H9 (cell line): ENCODE results near the gene CTSE. TPM values are rescaled to one million over a fixed set of nuclear protein-coding genes. Genes with fewer than 3 reads are reported as not detected.

ENCODE experiments used
- DNase-seq: peaks from one replicate; pipeline ENCODE4 v3.0.0-alpha.2; 2017
- H2AFZ ChIP-seq: one replicate; pipeline ENCODE4 v1.6.1; 2013; ENCODE audit warnings: mild to moderate bottlenecking, low read length, control low read depth, moderate library complexity
- H2AK5ac ChIP-seq: 2 replicates; pipeline ENCODE4 v1.6.1; 2013; ENCODE audit warnings: low read length, control low read depth, mixed read lengths; ENCODE audit not compliant: insufficient read length
- H2BK120ac ChIP-seq: one replicate; pipeline ENCODE4 v1.6.1; 2013; ENCODE audit warnings: low read depth, mild to moderate bottlenecking, low read length, control low read depth, inconsistent platforms; ENCODE audit not compliant: poor library complexity, severe bottlenecking
- H2BK12ac ChIP-seq: 2 replicates; pipeline ENCODE4 v1.6.1; 2013; ENCODE audit warnings: low read length, control low read depth, mixed read lengths, low read depth; ENCODE audit not compliant: insufficient read length
- H2BK15ac ChIP-seq: 2 replicates; pipeline ENCODE4 v1.6.1; 2013; ENCODE audit warnings: low read depth, low read length, control low read depth
- H2BK20ac ChIP-seq: one replicate; pipeline ENCODE4 v1.6.1; 2013; ENCODE audit warnings: low read depth, mild to moderate bottlenecking, low read length, control low read depth, inconsistent platforms; ENCODE audit not compliant: poor library complexity, severe bottlenecking
- H2BK5ac ChIP-seq: 2 replicates; pipeline ENCODE4 v1.6.1; 2013; ENCODE audit warnings: low read length, control low read depth, mixed read lengths; ENCODE audit not compliant: insufficient read length
- H3K14ac ChIP-seq: 2 replicates; pipeline ENCODE4 v1.6.1; 2013; ENCODE audit warnings: low read length, control low read depth; ENCODE audit not compliant: insufficient read depth
- H3K18ac ChIP-seq: 2 replicates; pipeline ENCODE4 v1.6.1; 2013; ENCODE audit warnings: low read depth, mild to moderate bottlenecking, mixed read lengths, low read length, control low read depth; ENCODE audit not compliant: insufficient read length
- H3K23ac ChIP-seq: 2 replicates; pipeline ENCODE4 v1.6.1; 2013; ENCODE audit warnings: low read length, control low read depth, mixed read lengths, low read depth; ENCODE audit not compliant: insufficient read length
- H3K23me2 ChIP-seq: 2 replicates; pipeline ENCODE4 v1.6.1; 2013; ENCODE audit warnings: low read depth, mild to moderate bottlenecking, mixed read lengths, low read length, control low read depth; ENCODE audit not compliant: insufficient read length, poor library complexity, severe bottlenecking
- H3K27ac ChIP-seq: 2 replicates; pipeline ENCODE4 v1.5.1; 2013; ENCODE audit warnings: low read length, control low read depth, mixed read lengths, low read depth; ENCODE audit not compliant: insufficient read length
- H3K27me3 ChIP-seq: 2 replicates; pipeline ENCODE4 v1.6.1; 2013; ENCODE audit warnings: low read length, control low read depth, inconsistent platforms; ENCODE audit not compliant: insufficient read depth
- H3K4ac ChIP-seq: 2 replicates; pipeline ENCODE4 v1.6.1; 2013; ENCODE audit warnings: low read depth, mild to moderate bottlenecking, control low read depth, inconsistent platforms, low read length, moderate library complexity
- H3K4me1 ChIP-seq: 2 replicates; pipeline ENCODE4 v1.6.1; 2013; ENCODE audit warnings: low read length, control low read depth, inconsistent platforms; ENCODE audit not compliant: insufficient read depth
- H3K4me2 ChIP-seq: 2 replicates; pipeline ENCODE4 v1.6.1; 2013; ENCODE audit warnings: low read length, control low read depth, mixed read lengths; ENCODE audit not compliant: insufficient read length, insufficient read depth
- H3K56ac ChIP-seq: 2 replicates; pipeline ENCODE4 v1.6.1; 2013; ENCODE audit warnings: low read depth, mild to moderate bottlenecking, mixed read lengths, low read length, control low read depth; ENCODE audit not compliant: insufficient read length
- H3K79me1 ChIP-seq: 2 replicates; pipeline ENCODE4 v1.6.1; 2013; ENCODE audit warnings: low read depth, mild to moderate bottlenecking, moderate library complexity, low read length, control low read depth, inconsistent platforms; ENCODE audit not compliant: insufficient read depth, poor library complexity, severe bottlenecking
- H3K79me2 ChIP-seq: 2 replicates; pipeline ENCODE4 v1.6.1; 2013; ENCODE audit warnings: low read length, control low read depth, inconsistent platforms; ENCODE audit not compliant: insufficient read depth
- H3K9ac ChIP-seq: 2 replicates; pipeline ENCODE4 v1.6.1; 2013; ENCODE audit warnings: low read length, control low read depth, mixed read lengths; ENCODE audit not compliant: insufficient read length; ENCODE audit errors: extremely low read depth
- H3K9me3 ChIP-seq: one replicate; pipeline ENCODE4 v1.6.1; 2013; ENCODE audit warnings: low read depth, low read length, inconsistent platforms; ENCODE audit not compliant: control insufficient read depth
- H3T11ph ChIP-seq: one replicate; pipeline ENCODE4 v1.6.1; 2013; ENCODE audit warnings: mild to moderate bottlenecking, low read length, control low read depth, inconsistent platforms
- H4K20me1 ChIP-seq: one replicate; pipeline ENCODE4 v1.6.1; 2013; ENCODE audit not compliant: control insufficient read depth, insufficient read length, insufficient read depth
- H4K5ac ChIP-seq: 2 replicates; pipeline ENCODE4 v1.6.1; 2013; ENCODE audit warnings: low read depth, mild to moderate bottlenecking, mixed read lengths, low read length, control low read depth; ENCODE audit not compliant: insufficient read length
- H4K8ac ChIP-seq: replicated peaks from 2 replicates; pipeline ENCODE4 v1.6.1; 2013; ENCODE audit warnings: low read length, control low read depth, mixed read lengths, low read depth; ENCODE audit not compliant: insufficient read length
- H4K91ac ChIP-seq: 2 replicates; pipeline ENCODE4 v1.6.1; 2013; ENCODE audit warnings: low read depth, mild to moderate bottlenecking, moderate library complexity, mixed read lengths, low read length, control low read depth; ENCODE audit not compliant: insufficient read length
- H3K27ac Mint-ChIP-seq, 3 experiments: 2 replicates in 2 of 3; 3 replicates in 1 of 3; pipeline ENCODE4 v1.8.0; 2020 to 2021; ENCODE audit warnings: mixed read lengths in 3 of 3, mild to moderate bottlenecking in 1 of 3, moderate library complexity in 1 of 3
- H3K27me3 Mint-ChIP-seq: 2 replicates; pipeline ENCODE4 v1.8.0; 2021; ENCODE audit warnings: low read depth, mild to moderate bottlenecking, moderate library complexity, mixed read lengths
- H3K36me3 Mint-ChIP-seq, 3 experiments: 2 replicates in 2 of 3; 3 replicates in 1 of 3; pipeline ENCODE4 v1.8.0; 2020 to 2021; ENCODE audit warnings: low read depth in 3 of 3, mixed read lengths in 3 of 3; ENCODE audit not compliant: insufficient read depth in 1 of 3
- H3K4me1 Mint-ChIP-seq, 2 experiments: 2 replicates each; pipeline ENCODE4 v1.8.0; 2020; ENCODE audit warnings: mixed read lengths in 2 of 2
- H3K4me3 Mint-ChIP-seq, 2 experiments: 2 replicates in 1 of 2; 3 replicates in 1 of 2; pipeline ENCODE4 v1.8.0; 2020 to 2021; ENCODE audit warnings: mild to moderate bottlenecking in 2 of 2, mixed read lengths in 2 of 2, moderate library complexity in 1 of 2
- H3K9me3 Mint-ChIP-seq, 2 experiments: 2 replicates in 1 of 2; 3 replicates in 1 of 2; pipeline ENCODE4 v1.8.0; 2020; ENCODE audit warnings: mild to moderate bottlenecking in 2 of 2, mixed read lengths in 2 of 2, moderate library complexity in 1 of 2
- CTCF ChIP-seq: fragments of 200-600 bp; sonication (generic); conservative IDR thresholded peaks from 3 replicates; pipeline ENCODE4 v1.8.0; 2021; ENCODE audit warnings: antibody characterized with exemption, mild to moderate bottlenecking
- WGBS: extraction: QIAGEN DNeasy Blood & Tissue Kit; methylation state at CpG from one replicate; pipeline ENCODE4 v1.1.7; 2013; ENCODE audit warnings: missing lambda C conversion rate, low lambda C conversion rate, mixed read lengths; ENCODE audit not compliant: insufficient read length; ENCODE audit errors: extremely low coverage; 5-methylcytosine and 5-hydroxymethylcytosine counted together
- total RNA-seq: library from RNA; stranded (reverse); gene quantifications from 2 replicates; pipeline ENCODE4 v1.2.1, GENCODE V29; 2021

Gene CTSE
- total RNA-seq, 1 experiment from 2014 or later: not detected

GRCh38 chr1:206013026-206013795, 10.5 kb downstream of the CTSE start:
- 0 out of 7 replicates have a peak, but pooled peaks cover 0 to 4% (median 0%) of the 10 kb centered on the region in 3 experiments for H3K36me3 Mint-ChIP-seq
- no peak overlapping the region for H4K91ac ChIP-seq
- no peaks in the 10 kb centered on the region for H3K79me2 ChIP-seq
- no peak for TF ChIP-seq CTCF
- H2AFZ ChIP-seq: no peak overlapping the region
- no peak overlapping the region for H2BK120ac ChIP-seq
- no peak overlapping the region for H2BK5ac ChIP-seq
- H3T11ph ChIP-seq: no peak overlapping the region
- H3K27me3 ChIP-seq: no peaks in the 10 kb centered on the region
- no peaks in the 10 kb centered on the region for H4K20me1 ChIP-seq
- no peak overlapping the region for H3K4ac ChIP-seq
- no peak for DNase-seq
- H3K4me2 ChIP-seq: no peak overlapping the region
- H4K8ac ChIP-seq: no peak overlapping the region
- H2BK20ac ChIP-seq: no peak overlapping the region
- WGBS: no CpG with 5 or more reads among the region's 6 CpGs
- H2BK15ac ChIP-seq: no peak overlapping the region
- H3K27ac Mint-ChIP-seq: no peak overlapping the region
- no peak overlapping the region for H3K4me3 Mint-ChIP-seq
- H2AK5ac ChIP-seq: no peak overlapping the region
- no peaks in the 10 kb centered on the region for H3K79me1 ChIP-seq
- H3K4me1 Mint-ChIP-seq: peaks cover 4% of the 10 kb centered on the region in 2 experiments
- H3K9ac ChIP-seq: no peak overlapping the region
- no peak overlapping the region for H3K27ac ChIP-seq
- peaks cover 0 to 3% of the 10 kb centered on the region in 2 experiments; a peak in 1 of 5 replicates for H3K9me3 Mint-ChIP-seq
- H3K27me3 Mint-ChIP-seq: no peaks in the 10 kb centered on the region; the same call in 1 of the 2 replicates
- no peak overlapping the region for H3K56ac ChIP-seq
- H3K23me2 ChIP-seq: no peaks in the 10 kb centered on the region
- no peaks in the 10 kb centered on the region for H3K4me1 ChIP-seq
- H3K23ac ChIP-seq: no peak overlapping the region
- no peak overlapping the region for H4K5ac ChIP-seq
- no peak overlapping the region for H3K18ac ChIP-seq
- no peaks in the 10 kb centered on the region for H3K9me3 ChIP-seq
- no peak overlapping the region for H3K14ac ChIP-seq
- H2BK12ac ChIP-seq: no peak overlapping the region
